ENCODE results near the gene BICD1.

DNA sequence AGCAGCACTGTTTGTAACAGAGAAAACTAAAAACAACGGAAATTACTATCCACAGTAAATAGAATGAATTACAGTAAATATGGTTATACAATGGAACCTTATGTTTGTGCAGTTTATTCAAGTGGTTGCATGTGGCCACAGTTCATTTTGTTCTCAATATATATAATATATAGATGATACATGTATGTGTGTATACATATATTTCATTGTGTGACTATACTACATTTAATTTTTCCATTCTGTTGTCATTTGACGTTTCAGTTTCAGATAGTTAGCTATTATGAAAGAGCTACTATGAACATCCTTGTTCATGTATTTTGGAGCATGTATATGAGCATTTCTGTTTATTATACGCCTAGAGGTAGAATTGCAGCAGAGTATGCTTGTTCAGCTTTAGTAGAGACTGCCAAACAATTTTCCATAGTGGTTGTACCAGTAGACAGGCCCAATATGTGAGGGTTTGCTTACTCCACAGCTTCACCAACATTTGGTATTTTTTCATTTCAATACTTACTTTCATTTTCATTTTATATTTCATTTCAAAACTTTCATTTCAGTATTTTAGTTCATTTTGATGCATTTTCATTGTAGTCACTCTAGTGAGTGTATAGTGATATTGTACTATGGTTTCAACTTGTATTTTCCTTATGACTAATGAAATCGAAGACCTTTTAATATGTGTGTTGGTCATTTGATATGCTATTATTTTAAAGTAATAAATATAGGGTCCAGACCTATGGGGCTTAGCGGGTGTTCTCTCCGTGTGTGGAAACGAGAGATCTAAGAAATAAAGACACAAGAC is 151.2 kb downstream of the BICD1 start:
- TF ChIP-seq CTCF (IDR thresholded peaks at IDR 0.05; ENCODE audit: extremely low read depth in 1 of 2, insufficient read depth in 1 of 2, low read depth in 1 of 2, low read length in 2 of 2) (no peak), MAX (IDR thresholded peaks at IDR 0.05; ENCODE audit: insufficient read depth, insufficient read length) (no peak), EZH2 (IDR thresholded peaks at IDR 0.05; ENCODE audit: borderline replicate concordance, low read depth, low read length, severe bottlenecking) (no peak)
